Measurements from ENCODE around the gene TMEM248.
"Not testable (repeated sequence)": the region's sequence is repeated elsewhere in the genome, so short reads cannot be mapped to it uniquely, and the experiment has no call there.

The TMEM248 gene, protein sequence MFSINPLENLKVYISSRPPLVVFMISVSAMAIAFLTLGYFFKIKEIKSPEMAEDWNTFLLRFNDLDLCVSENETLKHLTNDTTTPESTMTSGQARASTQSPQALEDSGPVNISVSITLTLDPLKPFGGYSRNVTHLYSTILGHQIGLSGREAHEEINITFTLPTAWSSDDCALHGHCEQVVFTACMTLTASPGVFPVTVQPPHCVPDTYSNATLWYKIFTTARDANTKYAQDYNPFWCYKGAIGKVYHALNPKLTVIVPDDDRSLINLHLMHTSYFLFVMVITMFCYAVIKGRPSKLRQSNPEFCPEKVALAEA

DNA sequence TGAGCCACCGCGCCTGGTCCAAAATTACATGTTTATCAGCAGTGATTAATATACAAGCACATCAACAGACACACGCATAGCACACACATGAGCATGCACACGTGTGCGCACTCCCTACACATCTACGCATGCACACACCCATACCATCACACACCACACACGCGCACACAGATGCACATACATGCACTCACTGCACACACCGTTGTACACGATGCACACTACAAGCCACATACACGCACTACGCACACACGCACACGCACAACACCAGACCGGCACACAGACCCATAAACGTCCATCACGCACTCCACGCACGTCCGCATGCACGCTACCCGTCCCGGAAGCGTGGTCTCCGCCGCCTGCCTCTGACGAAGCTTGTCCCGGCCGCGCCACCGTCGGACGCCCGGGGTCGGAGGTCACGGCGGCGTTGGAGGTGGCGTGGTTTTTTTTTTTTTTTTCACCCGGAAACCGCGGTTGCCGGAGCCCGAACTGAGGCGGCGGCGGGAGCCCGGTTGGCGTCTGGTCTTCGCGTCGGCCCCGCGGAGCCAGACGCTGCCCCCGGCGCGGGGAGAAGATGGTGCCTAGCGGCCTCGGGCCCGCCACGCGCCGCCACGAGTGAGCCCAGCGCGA is at the start of gene TMEM248:
Gene TMEM248, plus strand, starts transcription at position 457 of the 627 bp plus-strand sequence. CDS start 20,641 bp downstream, outside the sequence.
- peak; percentile 93 for DNase-seq (ENCODE audit: low spot score)

DNA sequence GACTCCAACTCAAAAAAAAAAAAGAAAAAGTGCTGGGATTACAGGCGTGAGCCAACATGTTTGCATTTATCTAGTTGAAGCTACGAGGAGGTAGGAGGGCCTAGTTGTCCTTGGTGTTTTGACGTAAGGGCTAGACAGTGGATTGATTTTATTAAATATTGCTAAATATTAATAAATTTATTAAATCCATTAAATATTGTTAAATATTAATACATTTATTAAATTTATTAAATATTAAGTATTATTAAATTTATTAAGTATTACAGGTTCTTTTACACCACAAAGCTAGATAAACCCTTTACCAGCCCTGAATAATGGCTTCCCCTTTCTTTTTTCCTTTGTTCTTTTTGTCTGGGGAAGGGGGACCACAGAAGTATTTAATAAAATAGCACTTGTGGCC is 47.5 kb upstream of the TMEM248 start:
- DNase-seq (ENCODE audit: low spot score): no peak

DNA sequence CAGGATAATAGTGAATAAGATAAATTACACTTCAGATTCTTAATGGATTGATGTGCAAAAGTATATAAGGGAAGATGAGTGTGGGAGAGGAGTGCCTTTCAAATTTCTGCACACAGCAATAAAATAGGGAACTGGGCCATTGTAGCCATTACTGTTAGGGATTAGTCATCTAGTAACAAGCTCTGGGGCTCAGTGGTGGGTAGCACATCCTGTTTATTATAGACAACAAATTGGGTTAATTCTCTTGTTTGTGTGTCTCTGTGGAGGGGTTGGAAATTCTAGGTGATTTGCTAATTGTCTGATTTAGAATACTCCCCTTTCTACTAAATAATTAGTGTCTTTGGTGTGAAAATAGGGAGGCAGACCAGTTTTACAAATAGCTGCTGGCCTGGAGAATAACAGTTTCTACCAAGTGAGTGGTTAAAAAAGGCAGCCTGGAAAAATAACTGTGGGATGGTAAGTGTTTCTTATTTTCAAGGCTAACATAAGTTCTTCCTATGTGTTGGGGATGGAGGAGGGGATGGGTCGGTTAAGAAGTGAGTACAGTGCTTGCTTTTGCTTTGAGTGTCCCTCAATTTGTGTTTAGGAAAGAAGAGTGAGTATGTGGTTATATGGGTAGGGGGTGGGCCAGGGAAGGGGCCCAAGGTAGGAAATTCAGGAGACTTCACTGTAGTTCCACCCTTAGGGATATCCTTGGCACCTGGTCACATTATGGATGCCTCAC is 43.3 kb upstream of the TMEM248 start:
- peak; percentile 23 for DNase-seq (ENCODE audit: low spot score)

DNA sequence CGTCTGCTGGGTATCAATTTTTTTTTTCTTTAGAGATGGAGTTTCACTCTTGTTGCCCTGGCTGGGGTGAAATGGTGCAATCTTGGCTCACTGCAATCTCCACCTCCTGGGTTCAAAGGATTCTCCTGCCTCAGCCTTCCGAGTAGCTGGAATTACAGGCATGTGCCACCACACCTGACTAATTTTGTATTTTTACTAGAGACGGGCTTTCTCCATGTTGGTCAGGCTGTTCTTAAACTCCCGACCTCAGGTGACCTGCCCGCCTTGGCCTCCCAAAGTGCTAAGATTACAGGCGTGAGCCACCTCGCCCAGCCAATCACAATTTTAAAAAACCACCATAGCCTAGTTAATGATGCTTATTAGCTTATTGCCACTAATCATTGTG is 42.7 kb upstream of the TMEM248 start:
- not testable (repeated sequence) for DNase-seq (ENCODE audit: low spot score)

DNA sequence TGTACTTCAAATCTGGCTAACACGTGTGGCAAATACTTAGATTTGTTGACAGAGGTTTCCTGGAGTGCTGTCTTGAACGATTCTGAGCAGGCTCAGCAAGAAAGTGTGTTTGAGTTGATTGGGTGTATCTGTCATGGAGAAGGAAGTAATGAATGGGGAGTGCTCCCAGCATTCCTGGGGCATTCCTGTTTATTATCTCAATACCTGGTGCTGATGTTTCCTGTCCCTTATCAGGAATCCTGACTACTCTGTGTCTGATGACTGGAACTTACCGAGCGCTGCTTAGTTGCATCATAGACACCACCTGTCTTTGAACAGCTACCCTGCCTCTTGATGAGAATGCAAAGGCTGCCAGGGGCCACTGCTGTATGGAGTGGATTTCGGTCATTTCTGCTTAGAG is 41.0 kb upstream of the TMEM248 start:
- no peak for DNase-seq (ENCODE audit: low spot score)

DNA sequence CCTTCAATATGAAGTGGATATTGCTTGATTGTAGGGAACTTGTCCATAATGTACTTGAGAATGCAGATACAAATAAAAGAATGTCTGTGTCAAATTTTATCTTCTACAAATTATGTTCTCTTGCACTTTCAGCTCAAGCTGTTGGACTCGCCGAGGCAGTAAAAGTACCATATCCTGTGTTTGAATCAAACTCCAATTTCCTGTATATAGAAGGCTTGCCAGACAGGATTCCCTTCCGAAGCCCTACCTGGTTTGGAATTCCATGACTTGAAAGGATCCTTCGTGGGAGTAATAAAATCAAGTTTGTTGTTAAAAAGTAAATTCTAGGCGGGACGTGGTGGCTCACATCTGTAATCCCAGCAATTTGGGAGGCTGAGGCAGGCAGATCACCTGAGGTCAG is 40.4 kb upstream of the TMEM248 start:
- not testable (repeated sequence) for DNase-seq (ENCODE audit: low spot score)

DNA sequence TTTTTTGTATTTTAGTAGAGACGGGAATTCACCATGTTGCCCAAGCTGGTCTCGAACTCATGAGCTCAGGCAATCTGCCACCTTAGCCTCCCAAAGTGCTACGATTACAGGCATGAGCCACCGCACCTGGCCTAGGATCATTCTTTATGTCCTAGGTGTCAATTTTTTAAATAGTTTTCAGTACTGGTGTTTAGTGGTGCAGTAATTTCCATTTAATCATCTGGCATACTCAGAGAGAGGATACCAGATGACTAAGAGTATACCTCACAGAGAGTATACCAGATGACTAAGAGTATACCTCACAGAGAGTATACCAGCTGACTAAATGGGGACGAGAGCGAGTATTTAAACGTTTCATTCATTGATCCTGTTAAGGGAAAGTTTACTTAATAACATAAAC is 37.3 kb upstream of the TMEM248 start:
- DNase-seq (ENCODE audit: low spot score): no peak

DNA sequence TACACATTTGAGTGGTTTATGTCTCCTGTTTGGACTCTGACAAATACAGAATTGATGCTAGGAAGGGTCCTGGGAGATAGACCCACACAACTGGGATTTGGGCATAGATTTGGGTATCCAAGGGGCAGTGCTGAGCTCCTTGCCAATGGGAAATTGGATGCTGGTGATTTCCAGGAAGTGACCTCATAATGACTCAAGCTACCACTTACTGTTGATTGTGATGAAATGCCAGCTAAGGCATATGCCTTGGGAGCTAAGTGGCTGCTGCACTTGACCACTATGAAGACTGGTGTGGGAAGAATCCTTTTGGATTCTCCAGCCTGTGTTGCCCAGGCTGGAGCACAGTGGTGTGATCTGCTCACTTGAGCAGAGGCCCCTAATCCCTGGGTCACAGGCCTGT is 36.5 kb upstream of the TMEM248 start:
- not testable (repeated sequence) for DNase-seq (ENCODE audit: low spot score)

DNA sequence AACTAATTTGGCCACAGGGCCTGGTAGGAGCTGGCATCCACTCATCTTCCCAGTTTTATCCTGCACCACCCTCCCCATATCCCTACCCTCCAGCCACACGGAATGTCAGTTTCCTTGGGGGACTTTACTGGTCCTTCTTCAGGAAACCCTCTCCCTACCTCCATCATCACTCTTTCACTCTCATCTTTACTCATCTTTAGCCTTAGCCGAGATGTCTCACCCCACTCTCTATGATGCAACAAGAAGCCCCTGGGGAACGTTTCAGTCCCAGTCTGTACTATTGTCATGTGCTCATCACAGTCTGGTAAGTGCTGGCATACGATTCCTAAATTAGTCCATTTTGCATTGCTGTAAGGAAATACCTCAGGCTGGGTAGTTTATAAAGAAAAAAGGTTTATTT is 34.9 kb upstream of the TMEM248 start:
- DNase-seq (ENCODE audit: low spot score): no peak

DNA sequence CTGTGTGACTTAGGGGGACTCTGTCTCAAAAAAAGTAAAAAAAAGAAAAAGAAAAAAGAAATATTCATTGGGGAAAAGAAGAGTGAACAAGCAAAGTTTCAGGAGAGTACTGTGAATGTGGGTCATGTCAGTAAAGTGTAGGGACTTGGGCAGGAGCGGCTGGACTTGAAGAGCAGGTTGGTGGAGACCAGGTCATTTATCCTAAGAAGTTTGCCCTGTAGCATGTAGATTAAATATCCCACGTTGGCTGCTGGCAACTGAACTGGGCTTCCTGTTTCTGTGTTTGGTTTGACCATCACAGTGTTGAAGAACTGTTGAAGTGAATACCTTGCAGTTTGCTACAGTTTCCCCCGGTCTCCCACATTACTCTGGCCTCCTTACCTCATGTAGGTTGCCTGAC is 32.8 kb upstream of the TMEM248 start:
- DNase-seq (ENCODE audit: low spot score): not testable (repeated sequence)

DNA sequence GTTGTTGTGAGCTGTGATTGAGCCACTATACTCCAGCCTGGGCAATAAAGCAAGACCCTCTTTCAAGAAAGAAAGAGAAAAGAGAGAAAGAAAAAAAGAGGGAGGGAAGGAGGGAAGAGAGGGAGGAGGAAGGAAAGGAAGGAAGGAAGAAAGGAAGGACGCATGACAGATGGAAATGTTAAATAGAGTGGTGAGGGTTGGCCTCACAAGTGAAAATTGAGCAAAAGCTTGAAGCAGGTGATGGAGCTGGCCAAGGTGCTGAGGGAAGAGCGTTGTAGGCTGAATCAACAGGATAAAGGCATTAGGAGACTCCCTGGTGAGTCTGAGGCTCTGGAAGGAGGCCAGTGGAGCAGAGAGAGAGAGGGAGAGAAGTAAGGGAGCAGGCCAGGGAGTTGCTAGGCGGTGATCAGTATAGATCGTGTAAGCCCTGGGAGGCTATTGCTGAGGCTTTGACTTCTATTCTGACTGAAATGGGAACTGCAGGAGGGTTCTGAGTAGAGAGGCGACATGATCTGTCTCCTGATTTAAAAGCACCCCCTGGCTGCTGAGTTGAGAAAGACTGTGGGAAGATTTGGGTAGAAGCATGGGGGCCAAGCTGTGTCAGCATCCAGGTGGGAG is 26.5 kb upstream of the TMEM248 start:
- peak; percentile 31 for DNase-seq (ENCODE audit: low spot score)

DNA sequence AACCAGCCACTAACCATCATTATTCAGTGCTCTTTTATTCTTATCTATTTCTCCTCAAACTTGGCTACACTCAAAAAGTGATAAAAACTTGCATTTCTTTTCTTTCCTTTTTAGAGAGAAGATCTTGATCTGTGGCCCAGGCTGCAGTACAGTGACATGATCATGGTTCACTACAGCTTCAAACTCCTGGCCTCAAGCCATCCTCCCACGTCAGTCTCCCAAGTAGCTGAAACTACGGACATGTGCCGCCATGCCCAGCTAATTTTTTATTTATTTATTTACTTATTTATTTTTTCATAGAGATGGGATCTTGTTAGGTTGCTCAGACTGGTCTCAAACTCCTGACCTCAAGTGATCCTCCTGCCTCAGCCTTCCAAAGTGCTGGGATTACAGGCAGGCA is 24.6 kb upstream of the TMEM248 start:
- DNase-seq (ENCODE audit: low spot score): no peak

DNA sequence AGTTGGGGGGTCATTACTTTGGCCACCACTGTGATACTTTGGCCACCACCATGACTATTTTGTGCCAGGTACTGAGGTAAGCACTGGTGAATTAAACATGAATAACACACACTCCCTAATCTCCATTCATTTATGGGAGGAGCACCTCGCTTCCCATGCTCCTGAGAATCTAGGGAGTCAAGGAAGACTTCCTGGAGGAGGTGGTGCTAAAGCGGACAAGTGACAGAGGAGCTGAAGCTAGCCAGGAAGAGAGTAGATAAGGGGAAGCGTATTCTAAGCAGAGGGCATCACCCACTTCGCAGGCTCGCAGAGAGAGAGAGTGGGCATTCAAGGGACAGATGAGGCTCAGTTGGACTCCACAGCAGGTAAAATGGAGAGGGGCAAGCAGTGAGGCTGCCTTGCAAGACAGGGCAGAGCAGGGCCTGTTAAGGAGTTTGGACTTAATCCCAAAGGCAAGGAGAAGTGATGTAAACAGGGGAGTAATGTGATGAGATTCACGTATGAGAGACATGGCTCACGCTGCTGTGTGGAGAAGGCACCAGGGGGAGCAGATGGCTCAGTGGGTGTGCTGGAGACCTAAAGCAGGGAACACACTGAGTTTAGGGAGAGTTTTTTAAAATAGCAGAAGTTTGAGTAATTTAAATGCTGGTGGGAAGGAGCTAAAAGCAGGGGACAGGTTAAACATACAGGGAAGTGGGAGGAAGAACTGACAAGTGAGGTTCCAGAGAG is 21.3 kb upstream of the TMEM248 start:
- DNase-seq (ENCODE audit: low spot score): peak; percentile 21

DNA sequence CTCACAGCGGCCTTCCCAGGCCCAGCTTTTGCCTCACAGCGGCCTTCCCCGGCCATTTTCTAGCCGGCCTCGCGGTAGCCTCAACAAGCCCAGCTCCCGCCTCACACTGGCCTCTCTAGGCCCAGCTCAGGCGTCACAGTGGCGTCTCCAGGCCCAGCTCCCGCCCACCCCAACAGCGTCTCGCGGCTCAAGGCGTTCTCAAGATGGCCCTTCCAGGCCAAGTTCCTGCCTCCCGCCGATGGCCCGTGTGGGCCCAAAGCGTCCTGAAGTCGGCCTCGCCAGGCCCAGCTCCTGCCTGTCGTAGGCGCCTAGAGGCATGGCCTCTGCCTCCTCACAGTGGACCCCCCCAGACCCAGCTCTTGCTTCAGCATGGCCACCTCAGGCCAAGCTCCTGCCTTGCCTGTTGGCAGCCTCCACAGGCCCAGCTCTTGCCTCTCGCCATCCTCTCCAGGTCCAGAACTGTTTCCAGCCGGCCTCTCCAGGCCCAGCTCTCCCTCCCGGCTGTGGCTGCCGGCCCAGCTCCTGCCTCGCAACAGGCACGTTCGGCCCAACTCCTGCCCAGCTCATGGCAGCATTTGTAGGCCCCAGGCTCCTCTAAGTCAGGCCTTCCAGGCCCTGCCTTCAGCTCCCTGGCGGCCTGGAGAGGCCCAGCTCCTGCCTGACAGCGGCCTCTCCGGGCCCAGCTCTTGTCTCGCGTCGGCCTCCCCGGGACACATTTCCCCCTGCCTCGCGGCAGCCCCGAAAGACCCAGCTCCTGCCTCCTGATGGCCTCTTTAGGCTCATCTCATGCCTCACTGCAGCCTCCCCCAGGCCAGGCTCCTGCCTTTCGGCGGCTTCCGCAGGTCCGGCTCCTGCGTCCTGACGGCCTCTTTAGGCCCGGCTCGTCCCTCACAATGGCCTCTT is 18.8 kb upstream of the TMEM248 start:
- DNase-seq (ENCODE audit: low spot score): no peak

DNA sequence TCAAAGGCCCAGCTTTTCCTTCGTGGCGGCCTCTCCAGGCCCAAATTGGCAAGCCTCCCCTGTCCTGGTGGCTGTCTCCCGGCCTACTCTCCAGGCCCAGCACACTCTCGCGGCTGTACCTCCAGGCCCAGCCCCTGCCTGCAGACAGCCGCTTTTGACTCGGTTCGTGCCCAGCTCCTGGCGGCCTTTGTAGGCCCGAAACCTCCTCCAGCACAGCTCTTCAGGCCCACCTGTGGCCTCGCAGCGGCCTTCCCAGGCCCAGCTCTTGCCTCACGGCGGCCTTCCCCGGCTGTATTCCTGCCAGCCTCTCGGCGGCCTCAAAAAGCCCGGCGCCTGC is 18.2 kb upstream of the TMEM248 start:
- no peak for DNase-seq (ENCODE audit: low spot score)

DNA sequence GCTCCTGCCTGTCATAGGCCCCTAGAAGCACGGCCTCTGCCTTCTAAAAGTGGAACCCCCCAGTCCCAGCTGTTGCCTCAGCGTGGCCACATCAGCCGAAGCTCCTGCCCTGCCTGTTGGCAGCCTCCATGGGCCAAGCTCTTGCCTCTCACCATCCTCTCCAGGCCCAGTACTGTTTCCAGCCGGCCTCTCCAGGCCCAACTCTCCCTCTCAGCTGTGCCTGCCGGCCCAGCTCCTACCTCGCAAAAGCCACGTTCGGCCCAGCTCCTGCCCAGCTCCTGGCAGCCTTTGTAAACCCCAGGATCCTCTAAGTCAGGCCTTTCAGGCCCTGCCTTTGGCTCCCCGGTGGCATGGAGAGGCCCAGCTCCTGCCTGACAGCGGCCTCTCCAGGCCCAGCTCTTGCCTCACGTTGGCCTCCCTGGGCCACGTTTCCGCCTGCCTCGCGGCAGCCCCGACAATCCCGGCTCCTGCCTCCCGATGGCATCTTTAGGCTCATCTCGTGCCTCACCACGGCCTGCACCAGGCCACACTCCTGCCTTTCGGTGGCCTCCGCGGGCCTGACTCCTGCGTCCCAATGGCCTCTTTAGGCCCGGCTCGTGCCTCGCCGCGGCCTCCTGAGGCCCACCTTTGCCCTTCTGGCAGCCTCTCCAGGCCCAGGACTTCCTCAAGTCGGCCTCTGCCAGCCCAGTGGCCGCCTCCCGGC is 17.5 kb upstream of the TMEM248 start:
- DNase-seq (ENCODE audit: low spot score): no peak

DNA sequence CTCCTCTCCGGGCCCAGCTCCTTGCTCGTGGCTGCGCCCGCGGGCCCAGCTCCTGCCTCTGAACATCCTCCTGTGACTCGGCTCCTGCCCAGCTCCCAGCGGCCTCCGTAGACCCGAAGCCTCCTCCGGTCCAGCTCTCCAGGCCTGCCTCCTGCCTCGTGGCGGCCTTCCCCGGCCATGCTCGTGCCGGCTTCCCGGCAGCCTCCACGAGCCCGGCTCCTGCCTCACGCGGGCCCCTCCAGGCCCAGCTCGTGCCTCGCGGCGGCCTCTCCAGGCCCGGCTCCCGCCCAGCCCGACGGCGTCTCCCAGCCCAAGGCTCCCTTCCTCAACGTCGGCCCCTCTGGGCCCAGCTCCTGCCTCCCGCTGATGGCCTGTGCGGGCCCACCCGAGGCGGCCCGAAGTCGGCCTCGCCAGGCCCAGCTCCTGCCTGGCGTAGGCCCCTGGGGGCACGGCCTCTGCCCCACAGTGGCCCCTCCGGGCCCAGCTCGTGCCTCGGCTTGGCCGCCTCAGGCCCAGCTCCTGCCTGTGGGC is 16.9 kb upstream of the TMEM248 start:
- DNase-seq (ENCODE audit: low spot score): no peak

DNA sequence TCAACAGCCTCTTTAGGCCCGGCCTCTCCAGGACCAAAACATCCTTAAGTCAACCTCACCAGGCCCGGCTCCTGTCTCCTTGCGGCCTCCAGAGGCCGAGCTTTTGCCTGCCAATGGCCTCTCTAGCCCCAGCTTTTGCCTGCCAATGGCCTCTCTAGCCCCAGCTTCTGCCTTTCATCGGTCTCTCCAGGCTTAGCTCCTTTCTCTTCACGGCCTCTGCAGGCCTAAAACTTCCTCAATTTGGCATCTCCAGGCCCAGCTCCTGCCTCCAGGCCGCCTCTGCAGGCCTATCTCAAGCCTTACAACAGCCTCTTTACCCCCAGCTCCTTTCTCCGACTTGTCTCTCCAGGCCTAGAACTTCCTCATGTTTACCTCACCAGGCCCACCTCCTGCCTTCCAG is 15.7 kb upstream of the TMEM248 start:
- DNase-seq (ENCODE audit: low spot score): no peak

DNA sequence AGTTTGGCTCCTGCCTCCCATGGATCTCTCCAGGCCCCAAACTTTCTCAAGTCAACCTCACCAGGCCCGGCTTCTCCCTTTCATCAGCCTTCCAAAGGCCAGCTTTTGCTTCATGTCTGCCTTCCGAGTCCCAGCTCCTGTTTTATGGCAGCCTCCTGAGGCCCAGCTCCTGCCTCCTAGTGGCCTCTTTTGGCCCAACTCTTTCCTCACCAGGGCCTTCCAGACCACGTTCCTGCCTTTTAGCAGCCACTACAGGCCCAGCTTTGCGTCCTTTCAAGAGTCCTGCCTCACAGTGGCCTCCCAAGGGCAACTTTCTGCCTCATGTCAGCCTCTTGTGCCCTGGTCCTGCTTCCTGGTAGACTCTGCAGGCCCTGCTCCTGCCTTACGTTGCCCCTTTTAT is 15.3 kb upstream of the TMEM248 start:
- no peak for DNase-seq (ENCODE audit: low spot score)

DNA sequence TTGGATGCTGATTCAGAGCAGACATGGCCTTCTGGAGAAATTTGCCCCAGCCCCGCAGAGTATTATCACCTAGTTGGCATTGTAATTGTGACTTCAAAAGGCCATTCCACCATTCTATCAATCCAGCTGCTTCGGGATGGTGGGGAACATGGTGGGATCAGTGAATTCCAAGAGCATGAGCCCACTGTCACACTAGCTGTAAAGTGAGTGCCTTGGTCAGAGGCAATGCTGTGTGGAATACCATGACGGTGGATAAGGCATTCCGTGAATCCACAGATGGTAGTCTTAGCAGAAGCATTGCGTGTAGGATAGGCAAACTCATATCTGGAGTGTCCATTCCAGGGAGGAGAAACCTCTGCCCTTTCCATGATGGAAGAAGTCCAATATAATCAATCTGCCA is 13.3 kb upstream of the TMEM248 start:
- DNase-seq (ENCODE audit: low spot score): no peak

Measured in NAMALWA (cell line).